ENCODE results near the gene VKORC1L1. TPM values are rescaled to one million over a fixed set of nuclear protein-coding genes. Genes with fewer than 3 reads are reported as not detected.

The VKORC1L1 gene
- total and polyA plus RNA-seq, 10 of the 15 experiments (the other 5 are each of a cell fraction or from before 2014, with no cell fraction given) = 3.3 to 18.8 (median 12.5) TPM

GRCh38 chr7:65925040-65925439 lies 52.2 kb downstream of the VKORC1L1 start:
- no peak for TF ChIP-seq SMAD5 (IDR thresholded peaks at IDR 0.05; ENCODE audit: low read depth)
- TF ChIP-seq SP1 (IDR thresholded peaks at IDR 0.05; ENCODE audit: low read depth, low read length) = no peak
- no peak for TF ChIP-seq ETV6 (conservative IDR thresholded peaks at IDR 0.05 in 1 of 2, IDR thresholded peaks at IDR 0.05 in 1 of 2; ENCODE audit: borderline replicate concordance in 1 of 2, low read depth in 1 of 2)
- TF ChIP-seq WRNIP1 (IDR thresholded peaks at IDR 0.05; ENCODE audit: borderline replicate concordance, low read depth, low read length) = no peak
- no peak for TF ChIP-seq EGR1 (IDR thresholded peaks at IDR 0.05; ENCODE audit: borderline replicate concordance in 1 of 2, low read depth in 2 of 2, low read length in 2 of 2)
- no peak for TF ChIP-seq SREBF2 (IDR thresholded peaks at IDR 0.05; ENCODE audit: low read length)
- no peak for TF ChIP-seq POU2F2 (IDR thresholded peaks at IDR 0.05; ENCODE audit: borderline replicate concordance, low read depth, low read length)
- TF ChIP-seq NRF1 (conservative IDR thresholded peaks at IDR 0.05; ENCODE audit: low read depth, low read length) = no peak
- TF ChIP-seq, protein P1, sequence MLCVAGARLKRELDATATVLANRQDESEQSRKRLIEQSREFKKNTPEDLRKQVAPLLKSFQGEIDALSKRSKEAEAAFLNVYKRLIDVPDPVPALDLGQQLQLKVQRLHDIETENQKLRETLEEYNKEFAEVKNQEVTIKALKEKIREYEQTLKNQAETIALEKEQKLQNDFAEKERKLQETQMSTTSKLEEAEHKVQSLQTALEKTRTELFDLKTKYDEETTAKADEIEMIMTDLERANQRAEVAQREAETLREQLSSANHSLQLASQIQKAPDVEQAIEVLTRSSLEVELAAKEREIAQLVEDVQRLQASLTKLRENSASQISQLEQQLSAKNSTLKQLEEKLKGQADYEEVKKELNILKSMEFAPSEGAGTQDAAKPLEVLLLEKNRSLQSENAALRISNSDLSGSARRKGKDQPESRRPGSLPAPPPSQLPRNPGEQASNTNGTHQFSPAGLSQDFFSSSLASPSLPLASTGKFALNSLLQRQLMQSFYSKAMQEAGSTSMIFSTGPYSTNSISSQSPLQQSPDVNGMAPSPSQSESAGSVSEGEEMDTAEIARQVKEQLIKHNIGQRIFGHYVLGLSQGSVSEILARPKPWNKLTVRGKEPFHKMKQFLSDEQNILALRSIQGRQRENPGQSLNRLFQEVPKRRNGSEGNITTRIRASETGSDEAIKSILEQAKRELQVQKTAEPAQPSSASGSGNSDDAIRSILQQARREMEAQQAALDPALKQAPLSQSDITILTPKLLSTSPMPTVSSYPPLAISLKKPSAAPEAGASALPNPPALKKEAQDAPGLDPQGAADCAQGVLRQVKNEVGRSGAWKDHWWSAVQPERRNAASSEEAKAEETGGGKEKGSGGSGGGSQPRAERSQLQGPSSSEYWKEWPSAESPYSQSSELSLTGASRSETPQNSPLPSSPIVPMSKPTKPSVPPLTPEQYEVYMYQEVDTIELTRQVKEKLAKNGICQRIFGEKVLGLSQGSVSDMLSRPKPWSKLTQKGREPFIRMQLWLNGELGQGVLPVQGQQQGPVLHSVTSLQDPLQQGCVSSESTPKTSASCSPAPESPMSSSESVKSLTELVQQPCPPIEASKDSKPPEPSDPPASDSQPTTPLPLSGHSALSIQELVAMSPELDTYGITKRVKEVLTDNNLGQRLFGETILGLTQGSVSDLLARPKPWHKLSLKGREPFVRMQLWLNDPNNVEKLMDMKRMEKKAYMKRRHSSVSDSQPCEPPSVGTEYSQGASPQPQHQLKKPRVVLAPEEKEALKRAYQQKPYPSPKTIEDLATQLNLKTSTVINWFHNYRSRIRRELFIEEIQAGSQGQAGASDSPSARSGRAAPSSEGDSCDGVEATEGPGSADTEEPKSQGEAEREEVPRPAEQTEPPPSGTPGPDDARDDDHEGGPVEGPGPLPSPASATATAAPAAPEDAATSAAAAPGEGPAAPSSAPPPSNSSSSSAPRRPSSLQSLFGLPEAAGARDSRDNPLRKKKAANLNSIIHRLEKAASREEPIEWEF (IDR thresholded peaks at IDR 0.05; ENCODE audit: insufficient replicate concordance, low read depth, low read length) = no peak
- no peak for TF ChIP-seq POLR2A (IDR thresholded peaks at IDR 0.05; ENCODE audit: low read depth, low read length)
- no peak for TF ChIP-seq RB1 (IDR thresholded peaks at IDR 0.05; ENCODE audit: borderline replicate concordance)
- TF ChIP-seq HCFC1 (IDR thresholded peaks at IDR 0.05; ENCODE audit: low read length) = no peak
- TF ChIP-seq NFXL1 (IDR thresholded peaks at IDR 0.05; ENCODE audit: borderline replicate concordance) = no peak
- no peak for TF ChIP-seq CEBPB (IDR thresholded peaks at IDR 0.05; ENCODE audit: borderline replicate concordance in 1 of 2, low read depth in 2 of 2, low read length in 2 of 2)
- no peak for TF ChIP-seq FOXK2 (IDR thresholded peaks at IDR 0.05)
- ChIA-PET SMC1A (ENCODE audit: uncharacterized antibody, unreplicated experiment) (no interaction called here), POLR2A (no interaction called here), RAD21 (ENCODE audit: unreplicated experiment) (no interaction called here), CTCF (no interaction called here)
- H3K9me3 ChIP-seq (replicated peaks; ENCODE audit: control insufficient read depth, insufficient read depth, low read length) = no peaks in the 10 kb centered on the region
- WGBS (ENCODE audit: insufficient coverage, insufficient replicate concordance, low lambda C conversion rate, missing lambda C conversion rate) = 33% methylated on average over 3 of the region's 3 CpGs
- H3K27me3 ChIP-seq (replicated peaks in 1 of 2; ENCODE audit: control insufficient read depth in 2 of 2, insufficient read depth in 2 of 2, low read length in 1 of 2) = no peaks in the 10 kb centered on the region
- no peak for DNase-seq (ENCODE audit: low read depth, low spot score)
- no peak overlapping the region for H3K4me3 ChIP-seq
- intact Hi-C loops (cut with micrococcal nuclease; ENCODE audit: unreplicated experiment) = loop anchor here (10.0 kb wide), 1 partner anchor 300 kb away; no protein-coding TSS in a partner anchor
- no peak overlapping the region for H3K9ac ChIP-seq (ENCODE audit: control insufficient read depth, insufficient read depth, low read length)
- in situ Hi-C loops (cut with MboI) = no loop called here
- FAIRE-seq = no peak
- no peaks in the 10 kb centered on the region for H4K20me1 ChIP-seq (ENCODE audit: control insufficient read depth, insufficient read depth)
- H3K36me3 ChIP-seq (ENCODE audit: control insufficient read depth in 2 of 2, insufficient read depth in 2 of 2, low read length in 1 of 2) = peaks cover 0 to 2% of the 10 kb centered on the region in 2 experiments; a peak in 1 of 4 replicates
- H2AFZ ChIP-seq (ENCODE audit: control insufficient read depth, low read depth, low read length) = no peak overlapping the region
- no peaks in the 10 kb centered on the region; the same call in 1 of the 2 replicates for H3K79me2 ChIP-seq (ENCODE audit: control insufficient read depth, insufficient read depth, low read length)
- H3K4me1 ChIP-seq (ENCODE audit: control insufficient read depth, insufficient read depth, low read length) = no peaks in the 10 kb centered on the region
- ATAC-seq = no peak
- BruUV-seq (replicated peaks) = no TSS peak
- H3K27ac ChIP-seq (ENCODE audit: control insufficient read depth, insufficient read depth) = no peak overlapping the region
- H3K4me2 ChIP-seq (ENCODE audit: control insufficient read depth, insufficient read depth) = no peak overlapping the region
